Activated naive CD4-positive, alpha-beta T cell treated with anti-CD3 and anti-CD28 coated beads, Interleukin-2, amount 10 ng/mL, durations not matched to agents 7 days and 5 days (primary cell): Measurements from ENCODE around the gene FAM43B.
A peak's percentile ranks its signal among the peaks of the same experiment; 100 is the strongest.
"Not testable (repeated sequence)": the region's sequence is repeated elsewhere in the genome, so short reads cannot be mapped to it uniquely, and the experiment has no call there.

ENCODE experiments used
- CTCF ChIA-PET: fragments of 350-600 bp; sonication (Branson Sonifier 250); formaldehyde crosslinking; loops from one replicate; lab custom pipeline; 2021; ENCODE audit warnings: antibody characterized with exemption; lab: Charles Lee
- DNase-seq: peaks from one replicate; pipeline ENCODE4 v3.0.0-alpha.2; 2020
- H3K27ac Mint-ChIP-seq: one replicate; pipeline ENCODE4 v1.8.0; 2021; ENCODE audit warnings: mild to moderate bottlenecking, moderate library complexity, mixed read lengths
- H3K27me3 Mint-ChIP-seq: one replicate; pipeline ENCODE4 v1.8.0; 2021; ENCODE audit warnings: mild to moderate bottlenecking, mixed read lengths
- H3K36me3 Mint-ChIP-seq: one replicate; pipeline ENCODE4 v1.8.0; 2021; ENCODE audit warnings: mixed read lengths
- H3K4me1 Mint-ChIP-seq: one replicate; pipeline ENCODE4 v1.8.0; 2021; ENCODE audit warnings: mixed read lengths
- H3K4me3 Mint-ChIP-seq: one replicate; pipeline ENCODE4 v1.8.0; 2021; ENCODE audit warnings: mild to moderate bottlenecking, moderate library complexity, mixed read lengths
- H3K9me3 Mint-ChIP-seq: one replicate; pipeline ENCODE4 v1.8.0; 2021; ENCODE audit warnings: mixed read lengths

Gene FAM43B, protein sequence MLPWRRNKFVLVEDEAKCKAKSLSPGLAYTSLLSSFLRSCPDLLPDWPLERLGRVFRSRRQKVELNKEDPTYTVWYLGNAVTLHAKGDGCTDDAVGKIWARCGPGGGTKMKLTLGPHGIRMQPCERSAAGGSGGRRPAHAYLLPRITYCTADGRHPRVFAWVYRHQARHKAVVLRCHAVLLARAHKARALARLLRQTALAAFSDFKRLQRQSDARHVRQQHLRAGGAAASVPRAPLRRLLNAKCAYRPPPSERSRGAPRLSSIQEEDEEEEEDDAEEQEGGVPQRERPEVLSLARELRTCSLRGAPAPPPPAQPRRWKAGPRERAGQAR

DNA sequence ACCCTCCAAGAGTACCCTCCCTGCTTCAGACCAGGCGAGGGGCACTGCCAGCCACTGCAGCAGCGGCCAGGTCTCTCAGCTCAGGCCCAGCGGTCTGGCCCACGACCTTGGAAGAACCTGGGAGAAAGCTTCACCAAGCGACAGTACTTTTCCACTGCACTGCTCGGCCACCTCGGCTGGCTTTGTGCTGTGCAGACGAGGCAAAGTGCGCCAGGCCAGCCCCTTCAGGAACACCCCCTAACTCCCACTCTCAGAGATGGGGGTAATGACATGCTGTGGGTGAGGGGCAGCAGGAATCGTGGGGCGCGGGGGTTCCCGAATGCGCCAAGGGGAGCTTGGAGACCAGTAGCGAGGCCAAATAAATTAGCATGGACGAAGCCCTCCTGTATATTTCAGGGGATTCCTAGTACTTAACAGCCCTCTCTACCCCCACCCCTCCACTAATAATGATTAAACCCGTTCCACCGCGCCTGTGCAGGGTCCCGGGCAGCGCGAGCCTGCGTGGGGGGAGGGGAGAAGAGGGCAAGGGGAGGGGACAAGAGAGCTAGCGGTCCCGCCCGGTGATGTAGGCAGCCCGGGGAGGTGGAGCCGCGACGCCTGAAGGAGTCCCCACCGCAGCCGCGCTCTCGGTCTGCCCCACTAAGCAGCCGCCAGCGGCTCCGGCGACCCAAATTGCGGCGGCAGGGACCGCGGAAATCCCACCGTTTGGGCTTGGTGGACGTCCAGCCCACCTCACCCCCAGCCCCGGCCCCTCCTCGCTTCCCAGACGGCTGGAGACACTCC is at the start of gene FAM43B:
Gene FAM43B, plus strand, starts transcription at position 629 of the 783 bp plus-strand sequence. CDS start 401 bp downstream, outside the sequence.
- H3K9me3 Mint-ChIP-seq = no peaks in the 10 kb centered on the region
- H3K4me3 Mint-ChIP-seq = no peak within 1 kb of the TSS
- H3K4me1 Mint-ChIP-seq = peaks cover 2% of the 10 kb centered on the region
- H3K27ac Mint-ChIP-seq = no peak within 1 kb of the TSS
- CTCF ChIA-PET = interaction anchor here (0.6 to 1.2 kb wide), 2 partner anchors 78 to 1051 kb away, joined by 3 read pairs; no protein-coding TSS in a partner anchor
- no peak for DNase-seq
- H3K27me3 Mint-ChIP-seq = peaks cover 47% of the 10 kb centered on the region
- H3K36me3 Mint-ChIP-seq = no peaks in the 10 kb centered on the region

DNA sequence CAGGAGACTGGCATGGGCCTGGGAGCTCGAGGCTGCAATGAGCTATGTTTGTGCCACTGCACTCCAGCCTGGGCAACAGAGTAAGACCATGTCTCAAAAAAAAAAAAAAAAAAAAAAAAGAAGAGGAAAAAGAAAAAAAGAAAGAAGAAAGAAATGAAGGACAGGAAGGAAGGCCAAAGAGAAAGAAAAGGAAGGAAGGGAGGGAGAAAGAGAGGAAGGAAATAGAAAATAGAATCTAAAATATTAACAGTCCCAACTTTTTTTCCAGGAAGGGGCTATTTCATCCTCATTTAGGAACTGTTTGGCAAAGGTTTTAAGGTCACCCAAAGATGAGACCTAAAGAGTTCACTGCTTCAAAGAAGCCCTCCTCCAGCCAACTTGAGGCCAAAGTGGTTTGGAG is 46.9 kb upstream of the FAM43B start:
- no peak for DNase-seq
- Mint-ChIP-seq H3K9me3 (no peaks in the 10 kb centered on the region), H3K27ac (no peak overlapping the region), H3K4me1 (peaks cover 30% of the 10 kb centered on the region), H3K4me3 (no peak overlapping the region), H3K36me3 (peaks cover 13% of the 10 kb centered on the region), H3K27me3 (no peaks in the 10 kb centered on the region)
- CTCF ChIA-PET = interaction anchor here (0.6 to 4.9 kb wide), 3 partner anchors 11 to 698 kb away, joined by 3 to 24 read pairs (median 3); no protein-coding TSS in a partner anchor

DNA sequence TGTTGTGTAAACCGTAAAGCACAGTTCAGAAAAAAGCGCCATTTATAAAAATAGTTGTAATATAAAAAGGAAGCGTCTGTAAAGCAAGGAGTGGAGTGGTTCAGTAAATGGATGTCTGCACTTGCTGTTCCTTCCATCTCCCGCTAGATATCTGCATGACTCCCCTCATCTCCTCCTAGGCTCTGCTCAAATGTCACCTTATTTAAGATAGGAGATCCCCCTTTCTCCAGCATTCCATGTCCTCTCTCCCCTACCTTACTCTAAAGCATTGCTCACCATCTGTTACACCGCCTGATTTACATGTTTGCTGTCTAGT is 45.2 kb upstream of the FAM43B start:
- H3K27me3 Mint-ChIP-seq = no peaks in the 10 kb centered on the region
- H3K9me3 Mint-ChIP-seq = no peaks in the 10 kb centered on the region
- peaks cover 4% of the 10 kb centered on the region for H3K36me3 Mint-ChIP-seq
- peak overlapping the region; percentile 91 for H3K27ac Mint-ChIP-seq
- peaks cover 30% of the 10 kb centered on the region for H3K4me1 Mint-ChIP-seq
- CTCF ChIA-PET = interaction anchor here (1.3 kb wide), 1 partner anchor 16 kb away, joined by 4 read pairs; no protein-coding TSS in a partner anchor
- H3K4me3 Mint-ChIP-seq = peak overlapping the region; percentile 78
- no peak for DNase-seq

DNA sequence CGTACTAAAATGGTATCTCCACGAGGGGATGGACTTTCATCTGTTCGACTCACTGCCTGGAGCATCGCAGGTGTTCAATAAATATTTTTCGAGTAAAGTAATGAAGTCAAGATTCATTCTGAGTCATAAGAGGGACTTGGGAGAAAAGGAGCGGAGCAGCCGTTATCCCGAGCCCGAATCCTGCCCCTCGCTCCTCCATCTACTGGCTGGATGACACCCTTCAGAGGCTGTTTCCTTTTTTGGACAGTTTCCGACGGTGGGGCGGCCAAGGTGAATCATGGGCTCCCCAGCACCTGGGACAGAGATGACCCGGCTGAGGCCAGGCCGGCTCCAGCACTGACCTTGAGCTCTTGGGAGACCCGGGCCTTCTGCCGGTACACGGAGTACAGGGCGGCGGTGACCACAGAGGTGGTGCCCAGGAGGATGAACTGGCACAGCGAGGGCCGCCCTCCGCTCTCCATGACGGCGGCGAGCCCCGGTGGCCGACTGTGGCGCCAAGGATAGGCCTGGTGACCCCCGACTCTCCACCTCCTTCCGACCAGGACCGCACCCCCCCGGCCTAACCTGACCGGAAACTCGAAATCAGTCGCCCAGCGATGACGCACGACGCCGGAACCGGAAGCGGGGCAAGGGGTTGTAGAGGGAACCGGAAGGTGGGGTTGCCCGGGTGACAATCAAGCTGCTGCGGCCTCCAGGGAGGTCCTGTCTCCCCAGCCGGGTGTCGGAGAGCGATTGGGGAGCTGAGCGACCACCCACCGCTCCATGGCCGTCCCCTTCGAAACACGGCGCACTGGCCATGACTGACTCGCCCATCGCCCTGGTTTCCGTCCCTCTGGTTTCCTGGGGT is 44.6 kb upstream of the FAM43B start, which contains the start of gene MUL1:
Gene MUL1, minus strand, starts transcription at position 588 of the 847 bp plus-strand sequence. Its CDS starts 127 bp downstream, at position 461.
- Mint-ChIP-seq H3K27me3 (peaks cover under 1% of the 10 kb centered on the region), H3K36me3 (peaks cover 4% of the 10 kb centered on the region), H3K4me1 (peaks cover 30% of the 10 kb centered on the region), H3K9me3 (no peaks in the 10 kb centered on the region), H3K27ac (peak within 1 kb of the TSS; percentile 91), H3K4me3 (peak within 1 kb of the TSS; percentile 78)
- CTCF ChIA-PET = interaction anchor here (1.3 kb wide), 1 partner anchor 17 kb away, joined by 4 read pairs; no protein-coding TSS in a partner anchor
- DNase-seq = peak; percentile 96

DNA sequence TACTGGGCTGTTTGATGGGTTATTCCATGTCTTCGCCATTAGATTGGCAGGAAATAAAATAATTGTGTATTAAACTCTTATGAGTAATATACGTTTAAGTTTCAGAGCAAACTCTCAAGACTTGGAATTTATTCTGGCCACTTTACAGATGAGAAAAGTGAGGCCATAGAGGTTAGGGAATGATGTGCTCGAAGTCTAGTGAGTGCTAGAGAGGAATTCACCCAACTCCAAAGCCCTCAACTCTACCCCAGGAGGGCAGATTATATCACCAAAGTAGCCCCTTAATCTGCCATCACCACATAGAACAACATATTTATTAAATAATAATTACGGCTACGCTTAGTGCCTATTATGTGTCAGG is 44.0 kb upstream of the FAM43B start:
- Mint-ChIP-seq H3K36me3 (peaks cover 4% of the 10 kb centered on the region), H3K4me3 (peak overlapping the region; percentile 78), H3K4me1 (peaks cover 30% of the 10 kb centered on the region), H3K27me3 (peaks cover 6% of the 10 kb centered on the region), H3K9me3 (no peaks in the 10 kb centered on the region), H3K27ac (peak overlapping the region; percentile 91)
- CTCF ChIA-PET = no interaction called here
- DNase-seq = no peak

DNA sequence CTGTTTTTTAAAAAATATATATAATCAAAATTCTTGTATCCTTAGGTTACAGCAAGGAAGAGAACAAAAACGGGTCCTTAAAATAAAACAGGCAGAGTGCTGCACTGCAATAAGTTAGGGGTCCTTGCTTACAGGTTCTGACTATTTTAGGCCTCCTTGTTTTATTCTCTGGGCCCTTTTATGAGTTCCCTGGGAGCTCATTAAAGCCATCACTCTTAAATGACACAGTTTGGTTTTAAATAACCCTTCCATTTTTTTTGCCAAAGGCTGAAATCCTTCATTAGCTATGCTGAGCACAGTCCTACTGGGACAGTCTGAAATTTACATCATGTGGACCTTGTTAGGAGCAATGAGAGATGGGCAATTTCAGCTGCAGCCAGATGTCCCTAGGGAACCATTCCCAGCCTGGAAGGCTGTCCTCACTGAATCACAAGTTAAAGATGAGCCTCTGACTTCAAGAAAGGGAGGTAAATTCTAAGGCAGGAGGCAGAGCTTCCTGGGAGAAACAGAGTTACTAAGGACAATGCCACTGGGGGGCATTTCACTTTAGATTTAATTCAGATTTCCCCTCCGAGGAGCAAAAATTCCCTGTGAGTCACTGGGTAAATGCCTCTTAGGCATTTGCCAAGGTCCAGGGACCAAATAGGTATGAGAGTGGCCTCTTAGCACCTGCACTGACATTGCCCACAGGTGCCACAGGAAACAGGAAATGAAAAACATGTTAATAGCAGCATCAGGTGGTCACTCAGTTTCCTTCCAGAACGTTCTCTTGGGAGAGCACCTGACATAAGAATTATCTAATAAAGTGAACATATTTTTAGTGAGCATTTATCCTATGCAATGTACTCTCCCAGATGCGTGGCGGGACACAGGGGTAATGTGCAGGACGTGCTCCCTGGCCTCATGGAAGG is 40.6 kb upstream of the FAM43B start:
- Mint-ChIP-seq H3K27ac (no peak overlapping the region), H3K9me3 (no peaks in the 10 kb centered on the region), H3K4me1 (peaks cover 7% of the 10 kb centered on the region), H3K4me3 (no peak overlapping the region), H3K36me3 (peaks cover 2% of the 10 kb centered on the region), H3K27me3 (peaks cover 18% of the 10 kb centered on the region)
- CTCF ChIA-PET = no interaction called here
- no peak for DNase-seq

DNA sequence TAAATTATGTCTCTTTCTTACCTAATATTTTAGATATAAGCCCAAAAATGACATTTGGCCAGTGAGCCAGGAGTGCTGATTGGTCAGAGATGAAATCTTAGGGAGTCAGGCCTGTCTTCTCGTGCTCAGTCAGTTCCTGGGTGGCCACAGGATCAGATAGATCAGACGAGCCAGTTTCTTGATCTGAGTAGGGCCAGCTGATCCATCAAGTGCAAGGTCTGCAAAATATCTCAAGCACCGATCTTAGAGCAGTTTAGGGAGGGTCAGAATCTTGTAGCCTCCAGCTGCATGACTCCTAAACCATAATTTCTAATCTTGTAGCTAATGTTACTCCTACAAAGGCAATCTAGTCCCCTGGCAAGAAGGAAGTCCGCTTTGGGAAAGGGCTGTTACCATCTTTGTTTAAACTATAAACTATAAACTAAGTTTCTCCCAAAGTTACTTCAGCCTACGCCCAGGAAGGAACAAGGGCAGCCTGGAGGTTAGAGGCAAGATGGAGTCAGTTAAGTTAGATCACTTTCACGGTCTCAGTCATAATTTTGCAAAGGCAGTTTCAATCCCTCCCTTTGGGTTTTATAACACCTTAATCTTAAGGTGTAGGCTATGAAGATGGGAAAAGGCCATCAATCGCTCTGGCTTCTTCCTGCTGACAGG is 32.6 kb upstream of the FAM43B start:
- H3K27me3 Mint-ChIP-seq = peaks cover 42% of the 10 kb centered on the region
- not testable (repeated sequence) for H3K4me3 Mint-ChIP-seq, H3K36me3 Mint-ChIP-seq, H3K27ac Mint-ChIP-seq, H3K4me1 Mint-ChIP-seq, DNase-seq, H3K9me3 Mint-ChIP-seq
- CTCF ChIA-PET = interaction anchor here (0.9 to 2.3 kb wide), 3 partner anchors 113 to 122 kb away, joined by 5 to 6 read pairs (median 5); partner anchors contain the start of gene PINK1

DNA sequence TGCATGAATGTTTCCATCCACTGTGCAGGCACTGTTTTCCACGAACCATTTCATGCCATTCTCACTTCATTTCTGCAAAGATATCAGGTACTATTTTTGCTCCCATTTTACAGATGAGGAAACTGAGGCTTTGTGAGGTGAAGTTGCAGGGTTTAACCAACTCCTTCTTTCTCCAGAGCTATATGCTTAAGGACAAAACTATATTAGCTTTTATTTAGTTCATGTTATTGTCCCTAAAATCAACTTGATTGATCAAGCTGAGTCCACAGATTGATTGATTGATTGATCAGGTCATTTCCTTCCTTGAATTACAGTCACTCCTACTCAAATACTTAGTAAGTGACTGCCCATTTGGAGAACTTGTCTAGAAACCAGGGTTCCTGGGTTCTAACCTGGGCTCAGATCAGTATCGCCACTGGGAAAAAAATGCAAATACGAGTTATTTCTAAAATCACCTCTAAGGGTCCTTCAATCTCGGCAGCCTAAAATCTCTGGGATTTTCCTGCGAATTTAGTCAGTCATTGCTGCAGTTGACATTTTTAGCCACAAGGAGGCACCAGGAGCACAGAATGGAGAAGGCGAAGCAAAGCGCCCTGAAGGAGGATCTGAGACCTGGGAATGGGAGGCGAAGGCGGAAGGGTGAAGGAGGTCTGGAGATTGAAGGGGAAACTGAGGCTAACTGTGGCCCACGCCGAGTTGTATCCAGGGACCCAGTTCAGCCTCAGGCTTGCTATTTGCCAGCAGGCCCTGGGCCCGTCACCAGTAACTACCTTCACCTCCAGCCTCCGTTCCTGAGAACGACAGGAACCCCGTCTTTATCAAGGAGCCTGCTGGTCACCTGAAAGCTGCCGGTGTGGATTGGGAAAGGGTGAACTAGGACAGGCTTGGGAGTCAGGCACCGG is 30.2 kb upstream of the FAM43B start:
- no peaks in the 10 kb centered on the region for H3K9me3 Mint-ChIP-seq
- no peaks in the 10 kb centered on the region for H3K36me3 Mint-ChIP-seq
- no peaks in the 10 kb centered on the region for H3K4me1 Mint-ChIP-seq
- no peak overlapping the region for H3K4me3 Mint-ChIP-seq
- DNase-seq = peak; percentile 79
- CTCF ChIA-PET = interaction anchor here (0.6 to 2.3 kb wide), 5 partner anchors 16 to 683 kb away, joined by 3 to 6 read pairs (median 4); partner anchors contain the start of gene PINK1
- H3K27ac Mint-ChIP-seq = no peak overlapping the region
- peaks cover 48% of the 10 kb centered on the region for H3K27me3 Mint-ChIP-seq

DNA sequence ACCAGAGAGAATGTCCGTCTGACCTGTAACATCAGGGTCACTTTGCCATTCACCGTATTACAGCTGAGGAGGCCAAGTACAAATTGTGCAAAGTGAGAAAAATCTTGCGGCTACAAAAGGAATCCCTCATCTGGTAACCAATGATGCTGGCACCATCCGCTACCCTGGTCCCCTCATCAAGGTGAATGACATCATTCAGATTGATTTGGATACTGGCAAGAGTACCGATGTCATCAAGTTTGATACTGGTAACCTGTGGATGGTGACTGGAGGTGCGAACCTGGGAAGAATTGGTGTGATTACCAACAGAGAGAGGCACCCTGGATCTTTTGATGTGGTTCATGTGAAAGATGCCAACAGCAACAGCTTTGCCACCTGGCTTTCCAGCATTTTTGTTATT is 26.1 kb upstream of the FAM43B start:
- H3K36me3 Mint-ChIP-seq = no peaks in the 10 kb centered on the region
- no peak overlapping the region for H3K4me3 Mint-ChIP-seq
- no peaks in the 10 kb centered on the region for H3K4me1 Mint-ChIP-seq
- H3K27ac Mint-ChIP-seq = no peak overlapping the region
- peaks cover 47% of the 10 kb centered on the region for H3K27me3 Mint-ChIP-seq
- H3K9me3 Mint-ChIP-seq = no peaks in the 10 kb centered on the region
- DNase-seq = no peak
- CTCF ChIA-PET = no interaction called here

DNA sequence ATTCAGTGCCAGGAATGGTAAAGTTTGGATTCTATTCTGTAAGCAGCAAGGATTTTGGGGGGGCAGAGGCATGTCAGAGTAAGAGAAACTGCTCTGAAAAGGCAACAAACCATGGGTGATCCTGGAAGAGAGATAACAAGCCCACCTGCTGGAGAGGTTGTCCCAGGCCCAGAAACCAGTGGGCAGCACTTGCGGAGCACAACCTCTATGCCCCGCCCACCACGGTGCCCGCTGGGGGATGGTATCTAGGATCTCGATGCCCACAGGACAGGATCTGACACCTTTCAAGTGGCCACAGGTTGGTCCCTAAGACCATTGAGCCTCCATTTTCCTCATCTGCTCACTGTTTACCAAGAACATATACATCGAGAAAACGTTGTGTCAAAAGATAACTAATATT is 24.2 kb upstream of the FAM43B start:
- Mint-ChIP-seq H3K4me1 (no peaks in the 10 kb centered on the region), H3K4me3 (no peak overlapping the region), H3K27ac (no peak overlapping the region), H3K9me3 (no peaks in the 10 kb centered on the region), H3K27me3 (peaks cover 46% of the 10 kb centered on the region), H3K36me3 (no peaks in the 10 kb centered on the region)
- DNase-seq = no peak
- CTCF ChIA-PET = no interaction called here

DNA sequence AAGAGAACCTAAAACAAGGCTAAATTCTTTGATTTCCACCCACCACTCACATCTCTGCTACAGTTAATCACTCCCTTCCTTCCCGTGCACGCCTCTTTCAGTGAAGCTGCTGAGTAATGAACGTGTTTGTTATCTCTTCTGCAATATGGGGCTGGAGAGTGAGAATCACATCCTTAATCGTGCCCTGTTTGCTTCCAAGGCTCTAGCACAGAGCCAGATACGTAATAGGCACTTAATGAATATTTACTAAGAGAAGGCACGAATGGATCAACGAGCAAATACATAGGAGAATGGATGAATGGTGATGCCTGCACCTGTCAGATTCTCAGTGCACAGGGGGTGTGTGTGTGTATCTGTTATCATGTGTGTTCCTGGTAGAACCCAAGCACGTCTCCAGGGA is 22.1 kb upstream of the FAM43B start:
- no peak for DNase-seq
- Mint-ChIP-seq H3K27me3 (peaks cover 59% of the 10 kb centered on the region), H3K4me3 (no peak overlapping the region)

DNA sequence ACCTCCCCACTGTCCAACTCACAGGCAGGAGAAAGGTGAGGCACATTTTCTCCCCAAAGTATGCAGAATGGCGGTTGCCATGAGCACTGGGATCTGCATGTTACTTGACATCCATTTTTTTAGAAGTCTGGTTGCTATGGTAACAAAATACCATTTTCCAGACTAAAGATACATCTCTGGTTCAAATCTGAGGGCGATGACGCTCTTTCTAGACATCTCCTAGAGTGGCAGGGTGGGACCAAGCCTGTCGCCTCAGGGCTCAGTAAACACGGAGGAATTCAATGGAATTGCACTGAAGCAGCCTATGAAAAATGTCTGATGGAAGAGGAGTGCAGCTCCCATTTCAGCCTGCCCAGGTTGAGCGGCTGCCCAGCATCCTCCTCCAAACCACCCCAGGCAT is 21.5 kb upstream of the FAM43B start:
- no peaks in the 10 kb centered on the region for H3K4me1 Mint-ChIP-seq
- H3K4me3 Mint-ChIP-seq = no peak overlapping the region
- no peaks in the 10 kb centered on the region for H3K36me3 Mint-ChIP-seq
- CTCF ChIA-PET = no interaction called here
- H3K9me3 Mint-ChIP-seq = no peaks in the 10 kb centered on the region
- peaks cover 55% of the 10 kb centered on the region for H3K27me3 Mint-ChIP-seq
- H3K27ac Mint-ChIP-seq = no peak overlapping the region
- no peak for DNase-seq

More for the DNA sequence above, 22.1 kb upstream of the FAM43B start:
- H3K9me3 Mint-ChIP-seq = no peaks in the 10 kb centered on the region
- H3K27ac Mint-ChIP-seq = no peak overlapping the region
- no peaks in the 10 kb centered on the region for H3K4me1 Mint-ChIP-seq
- CTCF ChIA-PET = no interaction called here
- no peaks in the 10 kb centered on the region for H3K36me3 Mint-ChIP-seq
